ENCODE results near the gene EPHA10.

The EPHA10 gene

DNA sequence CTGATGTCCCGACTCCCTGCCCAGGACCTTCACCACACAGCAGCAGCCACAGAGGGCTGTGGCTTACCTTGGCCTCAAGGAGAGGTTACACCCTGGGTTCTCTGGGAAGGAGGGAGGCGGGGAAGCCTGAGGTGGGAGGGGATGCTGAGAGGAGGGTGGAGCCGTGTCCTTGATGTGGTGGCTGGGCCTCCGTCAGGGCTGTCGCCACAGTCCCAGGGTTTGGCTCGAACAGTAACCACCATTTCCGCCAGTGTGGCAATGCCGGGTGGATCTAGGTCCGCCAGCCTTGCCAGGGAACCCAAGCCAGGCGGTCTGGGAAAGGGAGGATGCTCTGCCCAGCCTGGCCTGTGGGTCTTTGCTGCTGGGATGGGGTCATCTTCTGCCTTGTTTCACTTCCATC is 91.0 kb downstream of the EPHA10 start:
- no peaks in the 10 kb centered on the region for H3F3A ChIP-seq (ENCODE audit: insufficient read depth)
- H3K9ac ChIP-seq (ENCODE audit: low read length) = no peak overlapping the region
- no peak overlapping the region for H3K4me3 ChIP-seq (ENCODE audit: insufficient read depth, low read length, poor library complexity, severe bottlenecking)
- no peaks in the 10 kb centered on the region for H3K9me3 ChIP-seq (ENCODE audit: insufficient read depth, low read length)
- no peak overlapping the region for H3K4me2 ChIP-seq (ENCODE audit: low read depth, low read length, poor library complexity, severe bottlenecking)
- H3K36me3 ChIP-seq (ENCODE audit: low read length) = no peaks in the 10 kb centered on the region
- no peaks in the 10 kb centered on the region for H4K20me1 ChIP-seq (ENCODE audit: low read depth, low read length)
- H3K79me2 ChIP-seq (ENCODE audit: insufficient read depth, low read length) = no peaks in the 10 kb centered on the region
- H3K9me2 ChIP-seq (replicated peaks; ENCODE audit: insufficient read depth, low read length) = no peaks in the 10 kb centered on the region
- no peak for TF ChIP-seq CTCF (IDR thresholded peaks at IDR 0.05; ENCODE audit: insufficient read depth, low read length, poor library complexity, severe bottlenecking)
- no peak for TF ChIP-seq EZH2phosphoT487 (conservative IDR thresholded peaks at IDR 0.05; ENCODE audit: low read length)
- H3K27ac ChIP-seq (ENCODE audit: low read depth, low read length) = no peak overlapping the region
- H3K27me3 ChIP-seq (ENCODE audit: low read length) = no peaks in the 10 kb centered on the region
- no peak overlapping the region for H2AFZ ChIP-seq (ENCODE audit: low read depth, low read length, severe bottlenecking)

GRCh38 chr1:37672136-37672870 is 92.6 kb downstream of the EPHA10 start:
- Histone ChIP-seq H3K9me2 (replicated peaks; ENCODE audit: insufficient read depth, low read length) (no peaks in the 10 kb centered on the region), H3K79me2 (ENCODE audit: insufficient read depth, low read length) (no peaks in the 10 kb centered on the region), H3K36me3 (ENCODE audit: low read length) (no peaks in the 10 kb centered on the region), H3F3A (ENCODE audit: insufficient read depth) (no peaks in the 10 kb centered on the region), H3K27me3 (ENCODE audit: low read length) (no peaks in the 10 kb centered on the region), H3K9ac (ENCODE audit: low read length) (no peak overlapping the region), H3K4me3 (ENCODE audit: insufficient read depth, low read length, poor library complexity, severe bottlenecking) (no peak overlapping the region), H3K27ac (ENCODE audit: low read depth, low read length) (no peak overlapping the region), H4K20me1 (ENCODE audit: low read depth, low read length) (no peaks in the 10 kb centered on the region), H3K9me3 (ENCODE audit: insufficient read depth, low read length) (no peaks in the 10 kb centered on the region), H2AFZ (ENCODE audit: low read depth, low read length, severe bottlenecking) (no peak overlapping the region), H3K4me2 (ENCODE audit: low read depth, low read length, poor library complexity, severe bottlenecking) (no peak overlapping the region)
- TF ChIP-seq CTCF (IDR thresholded peaks at IDR 0.05; ENCODE audit: insufficient read depth, low read length, poor library complexity, severe bottlenecking) = no peak
- no peak for TF ChIP-seq EZH2phosphoT487 (conservative IDR thresholded peaks at IDR 0.05; ENCODE audit: low read length)

DNA sequence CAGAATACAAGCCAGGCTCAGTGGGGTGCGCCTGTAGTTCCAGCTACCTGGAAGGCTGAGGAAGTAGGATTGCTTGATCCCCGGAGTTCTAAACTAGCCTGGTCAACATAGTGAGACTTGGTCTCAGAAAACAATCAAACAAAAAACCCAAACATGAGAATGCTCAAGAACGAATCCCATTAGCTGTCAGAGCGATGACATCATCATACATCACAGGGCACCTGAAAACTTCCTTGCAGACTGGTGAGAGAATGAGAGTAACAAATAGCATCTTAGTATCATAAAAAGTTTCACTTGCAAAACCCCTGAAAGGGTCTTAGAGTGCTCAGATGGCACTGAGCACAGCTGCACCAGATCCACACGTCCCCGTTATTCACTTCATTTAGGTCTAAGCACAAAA is 93.7 kb downstream of the EPHA10 start:
- H3F3A ChIP-seq (ENCODE audit: insufficient read depth) = no peaks in the 10 kb centered on the region
- H3K4me2 ChIP-seq (ENCODE audit: low read depth, low read length, poor library complexity, severe bottlenecking) = no peak overlapping the region
- no peaks in the 10 kb centered on the region for H3K79me2 ChIP-seq (ENCODE audit: insufficient read depth, low read length)
- no peak overlapping the region for H3K27ac ChIP-seq (ENCODE audit: low read depth, low read length)
- TF ChIP-seq CTCF (IDR thresholded peaks at IDR 0.05; ENCODE audit: insufficient read depth, low read length, poor library complexity, severe bottlenecking) = no peak
- TF ChIP-seq EZH2phosphoT487 (conservative IDR thresholded peaks at IDR 0.05; ENCODE audit: low read length) = no peak
- no peaks in the 10 kb centered on the region for H4K20me1 ChIP-seq (ENCODE audit: low read depth, low read length)
- H2AFZ ChIP-seq (ENCODE audit: low read depth, low read length, severe bottlenecking) = no peak overlapping the region
- no peak overlapping the region for H3K9ac ChIP-seq (ENCODE audit: low read length)
- H3K9me2 ChIP-seq (replicated peaks; ENCODE audit: insufficient read depth, low read length) = no peaks in the 10 kb centered on the region
- H3K27me3 ChIP-seq (ENCODE audit: low read length) = no peaks in the 10 kb centered on the region
- no peaks in the 10 kb centered on the region for H3K36me3 ChIP-seq (ENCODE audit: low read length)
- H3K9me3 ChIP-seq (ENCODE audit: insufficient read depth, low read length) = no peaks in the 10 kb centered on the region
- H3K4me3 ChIP-seq (ENCODE audit: insufficient read depth, low read length, poor library complexity, severe bottlenecking) = no peak overlapping the region

All from SU-DHL-6 (cell line).